Small intestine (tissue), 7 donors: ENCODE measurements around the gene RGS1. TPM values are rescaled to one million over a fixed set of nuclear protein-coding genes. Genes with fewer than 3 reads are reported as not detected.
A peak's percentile ranks its signal among the peaks of the same experiment; 100 is the strongest.

Experiments
- DNase-seq, 2 donors: peaks; one replicate each; pipeline versions ENCODE4 v3.0.0 to v3.0.0-alpha.2; 2013
- FAIRE-seq: peaks from 2 replicates; lab custom pipeline; 2012; peaks lifted over from hg19 to GRCh38; lab: Jason Lieb, UNC
- H3K27ac ChIP-seq, 3 donors: one replicate each; pipeline ENCODE4 v1.5.1; 2013; ENCODE audit warnings: low read length in 2 of 3, mild to moderate bottlenecking in 2 of 3, control low read depth in 1 of 3, inconsistent platforms in 1 of 3, low read depth in 1 of 3, moderate library complexity in 1 of 3
- H3K27me3 ChIP-seq, 3 donors: one replicate each; pipeline ENCODE4 v1.6.1; 2013; ENCODE audit warnings: low read length in 3 of 3, inconsistent platforms in 1 of 3; ENCODE audit not compliant: control insufficient read depth in 3 of 3, insufficient read depth in 3 of 3
- H3K36me3 ChIP-seq, 3 donors: one replicate each; pipeline ENCODE4 v1.6.1; 2013; ENCODE audit warnings: low read length in 3 of 3, inconsistent platforms in 1 of 3, low read depth in 1 of 3, mild to moderate bottlenecking in 1 of 3, moderate library complexity in 1 of 3; ENCODE audit not compliant: control insufficient read depth in 3 of 3, insufficient read depth in 2 of 3
- H3K4me1 ChIP-seq, 3 donors: one replicate each; pipeline ENCODE4 v1.6.1; 2013; ENCODE audit warnings: low read length in 2 of 3, inconsistent platforms in 1 of 3, low read depth in 1 of 3, mild to moderate bottlenecking in 1 of 3, moderate library complexity in 1 of 3; ENCODE audit not compliant: control insufficient read depth in 3 of 3, insufficient read depth in 2 of 3
- H3K4me3 ChIP-seq, 3 donors: one replicate each; pipeline ENCODE4 v1.5.1; 2013; ENCODE audit warnings: low read length in 3 of 3, control low read depth in 1 of 3, inconsistent platforms in 1 of 3, low read depth in 1 of 3, mild to moderate bottlenecking in 1 of 3, moderate library complexity in 1 of 3
- H3K9me3 ChIP-seq, 2 donors: one replicate each; pipeline ENCODE4 v1.6.1; 2013; ENCODE audit warnings: low read depth in 1 of 2, low read length in 1 of 2; ENCODE audit not compliant: control insufficient read depth in 2 of 2, insufficient read depth in 1 of 2
- WGBS, 3 donors: extraction: QIAGEN DNeasy Blood & Tissue Kit; methylation state at CpG; one replicate each; pipeline ENCODE4 v1.1.7; 2013; 5-methylcytosine and 5-hydroxymethylcytosine counted together
- polyA plus RNA-seq, 4 donors: library from polyadenylated mRNA; stranded (reverse) in 3 of 4; unstranded in 1 of 4; fragments of 200-250 nt in 3 of 4; fragments of 120-200 nt in 1 of 4; gene quantifications; one replicate each; pipeline versions ENCODE4 v1.2.1 to v1.2.3, GENCODE V29; 2013
- donor health status: healthy with polysubstance abuse.
- donor health status: control.
- donor health status: control.
- donor health status: Bipolar disorder and iron deficiency.
- donor health status: healthy.

RGS1 gene
- polyA plus RNA-seq, 4 donors, result 3.4 to 31.6 (median 19.8) TPM

- peak overlapping the region in 1 of 3 donors; percentile 15 for H3K27ac ChIP-seq
- peaks cover 0 to 2% (median 0%) of the 10 kb centered on the region in 3 donors for H3K4me1 ChIP-seq
- FAIRE-seq, result no peak
- H3K36me3 ChIP-seq, result no peaks in the 10 kb centered on the region
- no peak for DNase-seq
- H3K4me3 ChIP-seq, result no peak overlapping the region
- H3K9me3 ChIP-seq, result no peaks in the 10 kb centered on the region
- WGBS, 3 donors, result 65 to 78% (median 69%) methylated on average over 6 of the region's 6 CpGs
- no peaks in the 10 kb centered on the region for H3K27me3 ChIP-seq
Observed at GRCh38 chr1:192559115-192560006, 16.2 kb upstream of the RGS1 start.

DNA sequence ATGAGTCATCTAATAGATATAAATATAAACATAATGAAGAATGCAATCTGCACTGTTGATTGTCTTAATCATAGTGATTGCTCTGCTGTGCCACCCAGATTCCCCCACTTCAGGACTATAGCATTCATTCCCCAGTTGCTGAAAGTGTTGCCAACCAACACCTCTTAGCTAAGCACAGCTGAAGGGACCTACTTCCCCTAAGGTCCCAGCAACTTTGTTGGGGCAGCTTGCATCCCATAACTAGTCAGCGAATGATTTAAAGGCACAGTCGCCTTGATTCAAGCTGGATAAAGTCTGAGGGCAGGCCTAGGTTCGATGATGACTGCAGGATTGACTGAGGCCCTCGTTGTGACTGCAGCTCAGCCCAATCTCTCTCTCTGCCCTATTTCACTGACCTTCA lies 14.3 kb upstream of the RGS1 start:
- WGBS, 3 donors, result 91 to 93% (median 92%) methylated on average over 4 of the region's 4 CpGs
- H3K36me3 ChIP-seq, result no peaks in the 10 kb centered on the region
- DNase-seq, result no peak
- peaks cover 0 to 2% (median 0%) of the 10 kb centered on the region in 3 donors for H3K4me1 ChIP-seq
- FAIRE-seq, result no peak
- no peak overlapping the region for H3K4me3 ChIP-seq
- H3K9me3 ChIP-seq, result no peaks in the 10 kb centered on the region
- H3K27me3 ChIP-seq, result no peaks in the 10 kb centered on the region
- H3K27ac ChIP-seq, result no peak overlapping the region

- 87 to 94% (median 93%) methylated on average over 3 of the region's 3 CpGs for WGBS, 3 donors
- peaks cover 0 to 2% (median 0%) of the 10 kb centered on the region in 3 donors for H3K4me1 ChIP-seq
- no peaks in the 10 kb centered on the region for H3K27me3 ChIP-seq
- H3K4me3 ChIP-seq, result no peak overlapping the region
- DNase-seq (no peak), FAIRE-seq (no peak)
- H3K9me3 ChIP-seq, result no peaks in the 10 kb centered on the region
- no peaks in the 10 kb centered on the region for H3K36me3 ChIP-seq
- no peak overlapping the region for H3K27ac ChIP-seq
Observed at GRCh38 chr1:192563129-192563528, 12.4 kb upstream of the RGS1 start.

DNA sequence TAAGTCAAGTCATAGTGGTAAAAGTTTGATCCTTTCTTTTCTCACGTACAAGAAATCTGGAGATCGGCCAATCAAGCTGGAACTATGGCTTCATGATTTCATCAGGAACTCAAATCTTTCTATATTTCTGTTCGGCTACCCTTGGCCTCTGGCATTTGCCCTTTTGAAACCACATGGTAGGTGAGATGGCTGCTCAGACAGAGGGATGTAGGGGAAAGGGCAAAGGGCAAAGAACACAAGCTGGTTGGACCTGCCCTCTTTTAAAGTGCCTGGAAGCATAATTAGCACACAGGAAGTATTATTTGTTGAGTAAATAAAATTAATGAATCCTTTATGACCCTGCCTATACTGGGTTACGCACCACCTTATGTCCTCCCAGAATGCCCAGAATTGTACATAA lies 11.5 kb upstream of the RGS1 start:
- DNase-seq, result peak in 1 of 2 donors; percentile 57
- no peaks in the 10 kb centered on the region for H3K9me3 ChIP-seq
- 52 to 75% (median 71%) methylated on average over 4 of the region's 4 CpGs for WGBS, 3 donors

GRCh38 chr1:192565946-192566345 lies 9.6 kb upstream of the RGS1 start:
- H3K9me3 ChIP-seq, result peaks cover 0 to 12% of the 10 kb centered on the region in 2 donors
- 93 to 97% (median 94%) methylated on average over 1 of the region's 1 CpG for WGBS, 3 donors

More for the DNA sequence above, 11.5 kb upstream of the RGS1 start:
- H3K27ac ChIP-seq, result no peak overlapping the region
- H3K4me3 ChIP-seq, result no peak overlapping the region
- H3K27me3 ChIP-seq, result no peaks in the 10 kb centered on the region
- no peak for FAIRE-seq
- H3K36me3 ChIP-seq, result no peaks in the 10 kb centered on the region
- peaks cover 0 to 2% (median 0%) of the 10 kb centered on the region in 3 donors for H3K4me1 ChIP-seq

DNA sequence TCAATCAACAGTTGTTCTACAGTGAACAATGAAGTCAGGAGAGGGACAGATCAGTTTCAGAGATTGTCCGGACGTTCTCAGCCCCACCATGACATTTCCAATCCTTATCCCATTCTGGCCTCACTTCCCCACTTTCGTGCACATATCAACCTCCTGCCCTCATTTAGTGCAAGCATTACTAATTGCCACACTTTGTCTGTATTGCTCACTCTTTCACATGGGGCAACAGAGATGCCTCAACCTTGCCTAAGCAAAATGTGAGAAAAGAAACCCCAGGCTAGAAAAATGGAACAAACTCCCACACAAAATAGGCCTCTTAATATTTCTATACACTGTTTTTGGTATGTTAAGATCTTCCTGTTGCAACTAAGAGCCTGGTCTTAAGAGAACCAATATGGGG lies 8.9 kb upstream of the RGS1 start:
- Histone ChIP-seq H3K4me1 (peaks cover 0 to 2% (median 0%) of the 10 kb centered on the region in 3 donors), H3K27ac (no peak overlapping the region), H3K27me3 (no peaks in the 10 kb centered on the region), H3K36me3 (no peaks in the 10 kb centered on the region), H3K9me3 (peaks cover 0 to 12% of the 10 kb centered on the region in 2 donors), H3K4me3 (no peak overlapping the region)
- FAIRE-seq (no peak), DNase-seq (no peak)
- WGBS, 3 donors, result 81 to 94% (median 86%) methylated on average over 3 of the region's 3 CpGs

More at GRCh38 chr1:192565946-192566345, 9.6 kb upstream of the RGS1 start:
- DNase-seq (no peak), FAIRE-seq (no peak)
- H3K36me3 ChIP-seq, result no peaks in the 10 kb centered on the region
- no peaks in the 10 kb centered on the region for H3K27me3 ChIP-seq
- no peak overlapping the region for H3K4me3 ChIP-seq
- H3K4me1 ChIP-seq, result peaks cover 0 to 2% (median 0%) of the 10 kb centered on the region in 3 donors
- no peak overlapping the region for H3K27ac ChIP-seq

DNA sequence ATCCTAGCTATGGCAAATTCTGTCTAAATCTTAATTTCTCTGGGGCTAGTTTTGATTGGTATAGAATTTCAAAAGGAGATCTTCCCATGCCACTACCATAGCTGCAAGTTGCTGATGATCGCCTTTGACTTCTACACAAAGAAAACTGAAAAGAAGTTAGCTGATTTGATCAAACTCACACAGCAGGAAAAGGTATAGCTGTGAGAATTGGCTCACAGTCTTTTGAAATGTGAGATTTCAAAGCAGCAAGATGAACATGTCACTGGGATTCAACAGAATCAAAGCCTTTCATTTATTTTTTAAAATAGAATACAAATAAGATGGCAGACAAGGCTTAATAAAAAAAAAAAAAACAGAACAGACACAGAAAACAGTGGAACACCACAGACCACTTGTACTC lies 7.5 kb upstream of the RGS1 start:
- H3K36me3 ChIP-seq, result no peaks in the 10 kb centered on the region
- H3K27me3 ChIP-seq, result no peaks in the 10 kb centered on the region
- FAIRE-seq (no peak), DNase-seq (no peak)
- H3K4me3 ChIP-seq, result no peak overlapping the region
- WGBS, 3 donors, result 93 to 100% (median 94%) methylated on average over 1 of the region's 1 CpG
- H3K27ac ChIP-seq, result no peak overlapping the region
- peaks cover 0 to 2% (median 0%) of the 10 kb centered on the region in 3 donors for H3K4me1 ChIP-seq
- peaks cover 0 to 12% of the 10 kb centered on the region in 2 donors for H3K9me3 ChIP-seq

DNA sequence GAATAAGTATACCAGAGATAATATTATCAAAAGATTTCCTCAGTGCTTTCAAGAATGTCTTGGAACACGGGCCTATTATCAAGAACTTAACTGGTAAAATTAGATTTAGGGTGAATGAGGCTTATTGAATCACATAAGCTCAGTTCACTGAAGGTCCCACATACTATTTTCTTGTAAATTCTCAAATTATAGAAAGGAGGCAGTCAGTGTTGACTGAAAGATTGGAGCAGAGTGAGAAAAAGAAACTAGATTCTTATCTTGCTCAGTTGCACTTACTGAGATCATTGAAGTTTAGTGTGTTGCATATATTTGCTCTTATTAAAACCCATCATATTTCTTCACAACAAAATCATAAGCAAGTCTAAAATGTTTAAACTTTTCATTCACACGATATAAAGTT lies 3.9 kb upstream of the RGS1 start:
- no peak for DNase-seq
- WGBS, 3 donors, result 75 to 82% (median 81%) methylated on average over 2 of the region's 2 CpGs
- no peak for FAIRE-seq
- Histone ChIP-seq H3K36me3 (no peaks in the 10 kb centered on the region), H3K9me3 (peaks cover 0 to 12% of the 10 kb centered on the region in 2 donors), H3K27me3 (no peaks in the 10 kb centered on the region), H3K27ac (no peak overlapping the region), H3K4me3 (no peak overlapping the region), H3K4me1 (no peaks in the 10 kb centered on the region)
